ENCODE results near the gene FBXO36. TPM values are rescaled to one million over a fixed set of nuclear protein-coding genes. Genes with fewer than 3 reads are reported as not detected.

Gene FBXO36
- total and polyA plus RNA-seq, 2 experiments from 2014 or later: 5.3 to 6.3 TPM

- H2AFZ ChIP-seq: no peak overlapping the region
- no peak overlapping the region for H3K9ac ChIP-seq
- H3F3A ChIP-seq (ENCODE audit: insufficient read depth): no peaks in the 10 kb centered on the region
- H3K4me2 ChIP-seq (ENCODE audit: unreplicated experiment): no peak overlapping the region
- in situ Hi-C loops (cut with MboI): no loop called here
- 93% methylated on average over 3 of the region's 3 CpGs for WGBS, 2 experiments (ENCODE audit: low coverage in 1 of 2, low lambda C conversion rate in 2 of 2, missing lambda C conversion rate in 2 of 2)
- peaks cover 11% of the 10 kb centered on the region for H3K4me1 ChIP-seq (ENCODE audit: insufficient read depth)
- H3K79me2 ChIP-seq (ENCODE audit: insufficient read depth): no peaks in the 10 kb centered on the region
- no peak overlapping the region for H3K27ac ChIP-seq
- H3K9me2 ChIP-seq (ENCODE audit: insufficient read depth): no peaks in the 10 kb centered on the region
- TF ChIP-seq EZH2phosphoT487 (IDR thresholded peaks at IDR 0.05; ENCODE audit: insufficient read depth, low read depth): no peak
- no peak for TF ChIP-seq EZH2 (IDR thresholded peaks at IDR 0.05; ENCODE audit: insufficient read depth, poor library complexity, severe bottlenecking)
- no peaks in the 10 kb centered on the region for H3K36me3 ChIP-seq (ENCODE audit: low read depth)
- H3K9me3 ChIP-seq (ENCODE audit: low read depth): no peaks in the 10 kb centered on the region
- H3K27me3 ChIP-seq (replicated peaks; ENCODE audit: insufficient read depth): no peaks in the 10 kb centered on the region
- H3K4me3 ChIP-seq: no peak overlapping the region
- no peaks in the 10 kb centered on the region for H4K20me1 ChIP-seq (ENCODE audit: insufficient read depth)
- no peak for DNase-seq
Measured at GRCh38 chr2:229970406-229970805, 48.1 kb downstream of the FBXO36 start.

- in situ Hi-C loops (cut with MboI): no loop called here
- no peak overlapping the region for H3K27ac ChIP-seq
- no peaks in the 10 kb centered on the region for H3K9me3 ChIP-seq (ENCODE audit: low read depth)
- no peak overlapping the region for H3K4me3 ChIP-seq
- no peak overlapping the region for H3K9ac ChIP-seq
- no peaks in the 10 kb centered on the region for H3K36me3 ChIP-seq (ENCODE audit: low read depth)
- no peaks in the 10 kb centered on the region for H4K20me1 ChIP-seq (ENCODE audit: insufficient read depth)
- no peaks in the 10 kb centered on the region for H3K9me2 ChIP-seq (ENCODE audit: insufficient read depth)
- no peaks in the 10 kb centered on the region for H3K27me3 ChIP-seq (replicated peaks; ENCODE audit: insufficient read depth)
- no peak overlapping the region for H3K4me2 ChIP-seq (ENCODE audit: unreplicated experiment)
- peaks cover 11% of the 10 kb centered on the region for H3K4me1 ChIP-seq (ENCODE audit: insufficient read depth)
- WGBS, 2 experiments (ENCODE audit: low coverage in 1 of 2, low lambda C conversion rate in 2 of 2, missing lambda C conversion rate in 2 of 2): 94 to 96% methylated on average over 3 of the region's 3 CpGs
- H3K79me2 ChIP-seq (ENCODE audit: insufficient read depth): no peaks in the 10 kb centered on the region
- no peak for TF ChIP-seq EZH2phosphoT487 (IDR thresholded peaks at IDR 0.05; ENCODE audit: insufficient read depth, low read depth)
- TF ChIP-seq EZH2 (IDR thresholded peaks at IDR 0.05; ENCODE audit: insufficient read depth, poor library complexity, severe bottlenecking): no peak
- no peak for DNase-seq
- H3F3A ChIP-seq (ENCODE audit: insufficient read depth): no peaks in the 10 kb centered on the region
- no peak overlapping the region for H2AFZ ChIP-seq
Measured at GRCh38 chr2:229971298-229971790, 49.0 kb downstream of the FBXO36 start.

GRCh38 chr2:229974266-229974665, 52.0 kb downstream of the FBXO36 start:
- TF ChIP-seq EZH2 (IDR thresholded peaks at IDR 0.05; ENCODE audit: insufficient read depth, poor library complexity, severe bottlenecking): no peak
- no peak for TF ChIP-seq EZH2phosphoT487 (IDR thresholded peaks at IDR 0.05; ENCODE audit: insufficient read depth, low read depth)
- no peaks in the 10 kb centered on the region for H3K36me3 ChIP-seq (ENCODE audit: low read depth)
- no peaks in the 10 kb centered on the region for H3K79me2 ChIP-seq (ENCODE audit: insufficient read depth)
- peak; percentile 68 for DNase-seq
- H3K27me3 ChIP-seq (replicated peaks; ENCODE audit: insufficient read depth): no peaks in the 10 kb centered on the region
- 0 out of 2 replicates have a peak overlapping the region, but pooled peaks have one; percentile 9 for H3K27ac ChIP-seq
- H4K20me1 ChIP-seq (ENCODE audit: insufficient read depth): no peaks in the 10 kb centered on the region
- H3K4me1 ChIP-seq (ENCODE audit: insufficient read depth): peaks cover 11% of the 10 kb centered on the region
- H3K9ac ChIP-seq: no peak overlapping the region
- 0 out of 2 replicates have a peak overlapping the region, but pooled peaks have one; percentile 3 for H3K4me3 ChIP-seq
- in situ Hi-C loops (cut with MboI): no loop called here
- H2AFZ ChIP-seq: peak overlapping the region; percentile 37
- no peaks in the 10 kb centered on the region for H3K9me3 ChIP-seq (ENCODE audit: low read depth)
- 14 to 18% methylated on average over 6 of the region's 6 CpGs for WGBS, 2 experiments (ENCODE audit: low coverage in 1 of 2, low lambda C conversion rate in 2 of 2, missing lambda C conversion rate in 2 of 2)
- H3F3A ChIP-seq (ENCODE audit: insufficient read depth): no peaks in the 10 kb centered on the region
- peak overlapping the region; percentile 38 for H3K4me2 ChIP-seq (ENCODE audit: unreplicated experiment)
- H3K9me2 ChIP-seq (ENCODE audit: insufficient read depth): no peaks in the 10 kb centered on the region

- 0 out of 2 replicates have a peak overlapping the region, but pooled peaks have one; percentile 8 for H3K27ac ChIP-seq
- H3K4me2 ChIP-seq (ENCODE audit: unreplicated experiment): peak overlapping the region; percentile 55
- peak; percentile 82 for DNase-seq
- H3K36me3 ChIP-seq (ENCODE audit: low read depth): no peaks in the 10 kb centered on the region
- in situ Hi-C loops (cut with MboI): no loop called here
- H3K9me3 ChIP-seq (ENCODE audit: low read depth): no peaks in the 10 kb centered on the region
- H3K4me3 ChIP-seq: peak overlapping the region; percentile 33
- H4K20me1 ChIP-seq (ENCODE audit: insufficient read depth): no peaks in the 10 kb centered on the region
- TF ChIP-seq EZH2phosphoT487 (IDR thresholded peaks at IDR 0.05; ENCODE audit: insufficient read depth, low read depth) (no peak), EZH2 (IDR thresholded peaks at IDR 0.05; ENCODE audit: insufficient read depth, poor library complexity, severe bottlenecking) (no peak)
- H3K9me2 ChIP-seq (ENCODE audit: insufficient read depth): no peaks in the 10 kb centered on the region
- H3K9ac ChIP-seq: 0 out of 2 replicates have a peak overlapping the region, but pooled peaks have one; percentile 17
- peak overlapping the region; percentile 75 for H2AFZ ChIP-seq
- H3K79me2 ChIP-seq (ENCODE audit: insufficient read depth): no peaks in the 10 kb centered on the region
- 8 to 10% methylated on average over 7 of the region's 7 CpGs for WGBS, 2 experiments (ENCODE audit: low coverage in 1 of 2, low lambda C conversion rate in 2 of 2, missing lambda C conversion rate in 2 of 2)
- peaks cover 7% of the 10 kb centered on the region for H3K4me1 ChIP-seq (ENCODE audit: insufficient read depth)
- no peaks in the 10 kb centered on the region for H3K27me3 ChIP-seq (replicated peaks; ENCODE audit: insufficient read depth)
- H3F3A ChIP-seq (ENCODE audit: insufficient read depth): peaks cover 12% of the 10 kb centered on the region; the same call in 1 of the 2 replicates
Measured at GRCh38 chr2:229980431-229981184, 58.3 kb downstream of the FBXO36 start.

All from GM23248 (cell line).